ENCODE measurements around the gene KCNJ6.
"Not testable (repeated sequence)": the region's sequence is repeated elsewhere in the genome, so short reads cannot be mapped to it uniquely, and the experiment has no call there.

KCNJ6 gene

DNA sequence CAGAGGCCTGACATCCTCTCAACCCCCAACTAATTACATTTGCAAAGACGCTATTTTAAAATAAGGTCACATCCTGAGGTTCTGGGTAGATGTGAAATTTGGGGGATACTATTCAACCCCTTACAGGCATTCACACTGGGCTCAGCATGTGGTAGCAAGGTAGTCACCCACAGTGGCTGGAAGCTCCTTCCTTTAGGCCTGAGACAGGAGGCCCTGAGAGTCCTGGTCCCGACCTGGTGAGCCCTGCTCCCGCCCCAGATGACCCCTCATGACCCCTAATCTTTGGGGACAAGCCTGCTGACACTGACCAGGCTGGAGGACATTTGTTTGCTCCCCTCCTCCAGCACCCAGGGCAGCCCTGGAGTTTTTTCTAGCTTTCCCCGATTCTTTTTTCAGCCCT lies 323.8 kb downstream of the KCNJ6 start:
- DNase-seq, result no peak

- not testable (repeated sequence) for DNase-seq
Measured at GRCh38 chr21:37591994-37592393, 324.3 kb downstream of the KCNJ6 start.

- not testable (repeated sequence) for DNase-seq
Measured at GRCh38 chr21:37590836-37591235, 325.4 kb downstream of the KCNJ6 start.

DNA sequence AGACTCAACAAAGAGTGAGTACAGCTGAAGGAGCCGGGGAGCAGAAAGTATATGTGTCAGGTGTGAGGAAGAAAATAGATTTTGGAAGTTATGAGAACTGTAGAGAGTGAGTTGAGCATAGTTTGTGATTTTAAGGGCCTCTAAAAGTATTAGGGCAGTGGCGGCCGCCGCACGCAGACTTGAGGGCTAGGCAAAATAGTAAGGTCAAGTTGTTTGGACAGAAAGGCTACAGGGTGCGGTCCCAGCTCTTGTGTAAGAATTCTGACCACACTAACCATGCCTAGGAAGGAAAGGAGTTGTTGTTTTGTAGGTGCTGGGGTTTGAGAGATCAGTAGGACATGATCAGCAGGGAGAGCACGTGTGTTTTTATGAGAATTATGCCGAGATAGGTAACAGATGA lies 327.6 kb downstream of the KCNJ6 start:
- DNase-seq, result not testable (repeated sequence)

DNA sequence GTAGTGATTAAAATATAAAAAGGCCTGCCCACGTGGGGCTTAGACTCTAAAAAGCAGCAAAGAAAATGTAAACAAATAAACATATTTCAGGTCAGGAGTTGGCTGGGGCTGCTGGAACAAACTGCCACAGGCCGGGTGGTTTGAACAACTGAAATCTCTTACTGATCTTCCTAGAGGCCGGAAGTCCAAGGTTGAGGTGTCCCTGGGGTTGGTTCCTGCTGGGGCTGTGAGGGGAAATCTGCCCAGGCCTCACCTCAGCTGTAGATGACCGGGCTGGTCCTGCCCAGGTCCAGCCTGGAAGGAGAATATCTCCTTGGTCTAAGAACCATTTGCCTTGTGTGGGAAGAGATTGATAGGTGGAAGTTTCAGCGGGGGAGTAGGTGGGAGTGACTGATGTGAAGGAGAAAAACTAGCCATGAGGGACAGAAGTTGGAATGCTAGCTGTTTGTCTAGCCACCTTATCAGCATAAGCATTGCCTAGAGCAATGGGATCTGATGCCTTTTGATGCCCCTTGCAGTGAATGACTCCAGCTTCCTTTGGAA lies 328.6 kb downstream of the KCNJ6 start:
- no peak for DNase-seq

DNA sequence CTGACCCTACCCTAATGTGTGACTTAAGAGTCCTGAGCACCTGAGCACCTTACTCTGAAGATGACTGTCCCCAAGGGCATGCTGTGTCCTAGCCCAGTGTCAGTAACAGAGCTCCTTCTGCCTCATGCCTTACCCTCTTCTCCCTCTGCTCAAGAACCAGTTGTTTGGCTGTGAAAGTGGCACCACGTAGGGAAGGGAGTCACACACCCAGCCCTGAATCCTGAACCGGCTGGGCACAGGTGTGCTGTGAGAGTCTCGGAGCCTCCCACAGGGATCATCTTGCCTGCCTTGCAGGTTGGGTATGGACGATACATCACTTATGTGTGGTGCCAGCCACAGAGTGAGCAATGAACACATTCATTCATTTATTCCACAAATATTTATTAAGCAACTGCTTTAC lies 329.1 kb downstream of the KCNJ6 start:
- DNase-seq, result no peak

GRCh38 chr21:37582590-37582989 lies 333.7 kb downstream of the KCNJ6 start:
- DNase-seq, result no peak

GRCh38 chr21:37580666-37581065 lies 335.6 kb downstream of the KCNJ6 start:
- no peak for DNase-seq

GRCh38 chr21:37579356-37579755 lies 336.9 kb downstream of the KCNJ6 start:
- no peak for DNase-seq

DNA sequence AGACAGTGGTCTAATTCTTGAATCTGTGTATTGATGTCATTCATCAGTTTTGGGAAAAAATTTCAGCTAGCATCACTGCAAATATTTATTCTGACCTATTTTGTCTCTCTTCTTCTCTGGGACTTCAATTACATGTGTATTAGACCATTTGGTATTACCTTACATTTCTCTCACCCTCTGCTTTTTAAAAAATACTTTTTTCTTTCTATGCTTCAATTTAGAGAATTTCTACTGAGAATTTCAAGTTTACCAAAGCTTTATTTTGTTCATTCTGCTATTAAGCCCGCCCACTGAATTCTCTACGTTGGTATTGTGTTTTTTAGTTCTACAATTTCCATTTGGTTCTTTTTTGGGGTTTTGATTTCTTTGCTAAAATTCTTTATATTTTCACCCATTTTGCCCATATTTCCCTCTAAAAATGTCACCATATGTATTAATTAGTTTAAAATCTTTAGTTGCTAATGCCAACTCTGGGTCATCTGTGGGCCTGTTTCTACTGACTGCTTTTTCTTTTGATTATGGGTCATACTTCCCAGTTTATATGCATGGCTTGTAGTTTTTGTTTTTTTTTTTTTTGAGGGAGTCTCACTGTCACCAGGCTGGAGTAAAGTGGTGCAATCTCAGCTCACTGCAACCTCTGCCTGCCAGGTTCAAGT lies 337.7 kb downstream of the KCNJ6 start:
- DNase-seq, result no peak

GRCh38 chr21:37576929-37577328 lies 339.3 kb downstream of the KCNJ6 start:
- not testable (repeated sequence) for DNase-seq

DNA sequence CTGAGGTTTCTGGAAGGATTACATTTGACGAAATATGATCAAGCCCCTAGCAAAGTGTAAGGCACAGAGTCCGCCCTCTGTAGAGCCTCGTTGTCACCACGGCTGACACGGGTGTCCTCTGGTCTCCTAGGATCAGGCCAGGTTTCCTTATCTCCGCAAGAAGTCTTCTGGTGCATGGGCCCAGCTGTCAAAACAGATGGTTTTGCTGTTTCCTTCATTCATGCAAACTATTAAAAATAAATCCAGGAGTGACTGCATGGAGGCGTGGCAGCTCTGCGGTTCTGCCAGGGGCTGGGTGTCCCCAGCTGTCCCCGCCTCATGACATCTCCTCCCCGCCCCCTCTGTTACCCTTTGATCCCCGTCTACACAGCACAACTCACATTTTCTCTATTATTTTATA lies 340.7 kb downstream of the KCNJ6 start:
- DNase-seq, result no peak

- no peak for DNase-seq
Measured at GRCh38 chr21:37574751-37575150, 341.5 kb downstream of the KCNJ6 start.

GRCh38 chr21:37574316-37574715 lies 341.9 kb downstream of the KCNJ6 start:
- no peak for DNase-seq

DNA sequence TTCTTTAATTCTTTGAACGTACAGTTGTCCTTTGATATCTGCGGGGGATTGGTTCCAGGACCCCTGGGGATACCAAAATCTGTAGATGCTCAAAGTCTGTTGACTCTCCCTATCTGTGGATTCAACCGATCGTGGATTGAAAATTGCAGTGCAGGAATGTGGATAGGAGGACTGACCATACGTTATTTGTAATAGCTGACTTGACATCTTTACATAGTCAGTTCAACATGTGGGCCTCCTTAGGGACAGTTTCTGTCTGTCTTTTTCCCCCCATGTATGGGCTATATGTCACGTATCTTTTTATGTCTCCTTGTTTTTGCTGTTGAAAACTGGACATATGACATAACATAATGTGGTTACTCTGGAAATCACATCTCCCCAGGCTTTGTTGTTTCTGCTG lies 344.8 kb downstream of the KCNJ6 start:
- no peak for DNase-seq

DNA sequence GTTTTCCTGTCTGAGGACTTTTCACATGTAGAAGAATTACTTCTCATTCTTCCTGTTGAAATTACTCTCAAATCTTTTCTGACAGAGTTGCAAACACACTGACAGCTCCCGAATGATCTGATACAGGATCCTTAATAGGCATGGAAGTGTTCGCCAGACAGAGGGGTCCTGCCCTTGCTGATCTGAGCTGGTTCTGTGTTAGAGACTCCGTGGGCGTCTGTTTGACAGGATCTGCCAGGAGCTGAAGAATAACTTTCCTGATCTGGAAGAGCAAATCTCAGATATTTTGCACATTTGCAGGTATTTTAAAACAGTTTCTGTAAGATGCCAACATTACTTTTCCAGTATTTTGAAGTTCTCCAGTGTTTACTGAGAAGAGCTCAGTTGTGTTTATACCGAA lies 347.3 kb downstream of the KCNJ6 start:
- no peak for DNase-seq

DNA sequence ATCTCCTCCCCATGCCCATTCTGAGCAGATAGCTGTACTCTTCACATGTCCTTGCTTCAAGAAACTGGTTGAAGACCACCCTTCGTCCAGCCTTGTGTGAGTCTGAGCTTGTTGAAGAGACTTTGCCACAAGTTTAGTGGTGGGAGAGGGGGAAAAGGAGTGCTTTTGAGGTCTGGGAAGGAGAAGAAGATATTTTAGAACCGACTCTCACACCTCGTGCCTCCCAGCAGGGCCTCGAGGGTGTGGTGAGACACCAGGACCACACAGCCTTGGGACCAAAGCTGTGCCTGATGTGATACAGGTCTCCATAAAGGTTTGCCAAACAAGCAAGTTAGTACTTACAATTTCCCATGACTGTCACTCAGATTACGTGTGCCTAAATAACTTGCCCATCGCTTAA lies 347.8 kb downstream of the KCNJ6 start:
- no peak for DNase-seq

GRCh38 chr21:37566790-37567615 lies 349.3 kb downstream of the KCNJ6 start:
- DNase-seq, result no peak

GRCh38 chr21:37565530-37566223 lies 350.6 kb downstream of the KCNJ6 start:
- no peak for DNase-seq

DNA sequence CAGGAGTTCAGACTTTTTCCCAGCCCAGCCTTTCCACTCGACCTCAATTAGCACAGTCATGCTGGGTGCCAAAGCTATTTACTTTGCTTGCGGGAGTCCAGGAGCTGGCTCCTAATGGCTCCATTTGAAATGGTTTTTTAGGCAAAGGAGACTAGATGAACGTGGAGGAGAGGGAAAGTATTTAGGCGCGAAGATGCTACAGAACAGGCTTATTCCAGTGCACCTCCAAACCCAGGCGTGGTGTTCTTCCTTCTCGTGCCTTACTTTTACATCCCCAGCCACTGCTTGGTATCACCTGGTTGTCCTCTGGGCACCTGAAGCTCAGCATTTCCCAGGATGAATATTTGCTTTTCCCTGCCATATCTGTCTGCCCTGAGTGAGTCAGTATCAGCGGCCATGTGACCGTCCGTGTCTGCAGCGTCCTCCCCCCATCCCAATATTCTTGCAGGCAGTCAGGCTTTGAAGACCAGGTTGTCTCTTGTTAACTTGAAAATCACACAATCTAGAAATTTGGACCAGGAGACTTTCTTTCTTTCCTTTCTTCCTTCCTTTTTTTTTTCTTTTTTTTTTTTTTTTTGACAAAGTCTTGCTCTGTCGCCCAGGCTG lies 351.2 kb downstream of the KCNJ6 start:
- DNase-seq, result peak; percentile 63

DNA sequence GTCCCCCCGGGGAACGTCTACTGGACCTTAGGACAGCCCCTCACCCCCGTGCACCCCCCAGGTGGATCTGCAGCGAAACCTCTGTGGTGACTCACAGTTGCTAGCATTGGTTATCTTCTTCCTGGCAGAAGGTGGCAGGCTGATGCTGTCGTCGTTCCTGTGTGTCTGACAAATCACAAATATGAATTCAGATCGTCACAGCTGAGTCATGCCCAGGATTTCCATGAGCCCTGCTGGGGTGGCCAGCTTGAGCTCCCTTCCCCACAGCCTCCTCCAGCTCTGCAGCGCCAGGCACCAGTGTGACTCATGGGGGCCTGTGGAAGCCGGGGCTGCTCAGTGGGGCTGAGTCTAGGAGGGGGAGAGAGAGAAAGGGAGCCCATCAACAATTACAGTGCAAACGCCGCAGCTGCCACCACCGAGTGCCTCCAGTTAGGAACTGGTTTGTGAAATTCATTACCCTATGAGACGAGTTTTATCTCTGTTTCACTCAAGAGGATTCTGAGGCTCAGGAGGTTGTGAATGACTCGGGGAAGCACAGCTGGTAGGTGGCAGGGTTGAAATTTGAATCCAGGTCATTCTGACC lies 351.8 kb downstream of the KCNJ6 start:
- peak; percentile 63 for DNase-seq

- peak; percentile 83 for DNase-seq
Measured at GRCh38 chr21:37563641-37564340, 352.5 kb downstream of the KCNJ6 start.

Measured in DMS79 treated with DMSO at 0.1 percent for 48 hours (cell line).